SKM-1 (cell line): Measurements from ENCODE around the gene IL17C.

Experiments
- DNase-seq: peaks from one replicate; lab custom pipeline; 2025; ENCODE audit not compliant: unreplicated experiment; lab: John Stamatoyannopoulos, UW

IL17C gene

GRCh38 chr16:88643644-88643932, 5.2 kb downstream of the IL17C start:
- DNase-seq: no peak

GRCh38 chr16:88645455-88645854, 7.1 kb downstream of the IL17C start:
- DNase-seq: no peak

GRCh38 chr16:88645941-88646340, 7.6 kb downstream of the IL17C start:
- DNase-seq: no peak

GRCh38 chr16:88646345-88647034, 8.1 kb downstream of the IL17C start:
- DNase-seq: no peak

- no peak for DNase-seq
Observed at GRCh38 chr16:88647178-88648070, 9.1 kb downstream of the IL17C start.

- no peak for DNase-seq
Observed at GRCh38 chr16:88649195-88649923, 11.0 kb downstream of the IL17C start.

GRCh38 chr16:88649924-88650748, 11.8 kb downstream of the IL17C start:
- DNase-seq: peak; percentile 42

GRCh38 chr16:88650749-88651275, 12.4 kb downstream of the IL17C start, which contains the start of gene CYBA:
Gene CYBA (minus strand): TSS chr16:88651053. CDS start chr16:88651013, 40 bp downstream.
- peak; percentile 43 for DNase-seq

GRCh38 chr16:88651276-88651988, 13.1 kb downstream of the IL17C start:
- DNase-seq: no peak

GRCh38 chr16:88651989-88652761, 13.8 kb downstream of the IL17C start:
- no peak for DNase-seq

- DNase-seq: no peak
Observed at GRCh38 chr16:88652762-88653063, 14.3 kb downstream of the IL17C start.

GRCh38 chr16:88653101-88653500, 14.7 kb downstream of the IL17C start:
- DNase-seq: no peak

GRCh38 chr16:88653596-88654362, 15.4 kb downstream of the IL17C start:
- DNase-seq: no peak

- no peak for DNase-seq
Observed at GRCh38 chr16:88654363-88655052, 16.1 kb downstream of the IL17C start.

- DNase-seq: no peak
Observed at GRCh38 chr16:88655053-88655732, 16.8 kb downstream of the IL17C start.

- DNase-seq: no peak
Observed at GRCh38 chr16:88655733-88656281, 17.4 kb downstream of the IL17C start.

GRCh38 chr16:88656291-88656980, 18.1 kb downstream of the IL17C start:
- no peak for DNase-seq
